Neuronal stem cell (in vitro differentiated cells): ENCODE measurements around the gene FZD1.
"Not testable (repeated sequence)": the region's sequence is repeated elsewhere in the genome, so short reads cannot be mapped to it uniquely, and the experiment has no call there.

Experiments
- DNase-seq: peaks from one replicate; pipeline ENCODE4 v3.0.0-alpha.2; 2013; ENCODE audit warnings: low spot score
- H2AFZ ChIP-seq: one replicate; pipeline ENCODE4 v1.6.1; 2013; ENCODE audit warnings: mild to moderate bottlenecking, low read length, inconsistent platforms
- H2AK5ac ChIP-seq: 2 replicates; pipeline ENCODE4 v1.6.1; 2013; ENCODE audit warnings: low read depth, mild to moderate bottlenecking, inconsistent platforms, low read length, moderate library complexity, mixed read lengths
- H2BK120ac ChIP-seq: 2 replicates; pipeline ENCODE4 v1.6.1; 2013; ENCODE audit warnings: low read depth, mild to moderate bottlenecking, inconsistent platforms, low read length, moderate library complexity, mixed read lengths
- H2BK12ac ChIP-seq: one replicate; pipeline ENCODE4 v1.6.1; 2013; ENCODE audit warnings: low read length, inconsistent platforms
- H2BK15ac ChIP-seq: 2 replicates; pipeline ENCODE4 v1.6.1; 2013; ENCODE audit warnings: mild to moderate bottlenecking, low read length, inconsistent platforms, mixed read lengths
- H2BK5ac ChIP-seq: one replicate; pipeline ENCODE4 v1.6.1; 2013; ENCODE audit warnings: inconsistent platforms, mild to moderate bottlenecking, low read length, moderate library complexity
- H3K14ac ChIP-seq: one replicate; pipeline ENCODE4 v1.6.1; 2013; ENCODE audit warnings: low read length, inconsistent platforms
- H3K18ac ChIP-seq: 2 replicates; pipeline ENCODE4 v1.6.1; 2013; ENCODE audit warnings: low read length, inconsistent platforms
- H3K23ac ChIP-seq: 2 replicates; pipeline ENCODE4 v1.6.1; 2013; ENCODE audit warnings: low read depth, mild to moderate bottlenecking, mixed read lengths, low read length, inconsistent platforms; ENCODE audit not compliant: poor library complexity
- H3K27ac ChIP-seq: replicated peaks from 3 replicates; pipeline ENCODE4 v1.5.1; 2013; ENCODE audit warnings: low read length, inconsistent platforms
- H3K27me3 ChIP-seq, 3 experiments: 2 replicates each; pipeline ENCODE4 v1.6.1; 2013; ENCODE audit warnings: low read length in 3 of 3, mild to moderate bottlenecking in 2 of 3, inconsistent platforms in 1 of 3, low read depth in 1 of 3, mixed read lengths in 1 of 3, moderate library complexity in 1 of 3; ENCODE audit not compliant: control insufficient read depth in 3 of 3, insufficient read depth in 3 of 3
- H3K36me3 ChIP-seq, 2 donors: replicated peaks in 1 of 2; 2 replicates each; pipeline ENCODE4 v1.6.1; 2013; ENCODE audit warnings: low read length in 2 of 2; ENCODE audit not compliant: control insufficient read depth in 2 of 2, insufficient read depth in 2 of 2
- H3K4ac ChIP-seq: 2 replicates; pipeline ENCODE4 v1.6.1; 2013; ENCODE audit warnings: inconsistent platforms, mild to moderate bottlenecking, low read length, moderate library complexity
- H3K4me1 ChIP-seq, 2 donors: 1 replicate in 1 of 2; 2 replicates in 1 of 2; pipeline ENCODE4 v1.6.1; 2013; ENCODE audit warnings: low read length in 2 of 2, low read depth in 1 of 2; ENCODE audit not compliant: control insufficient read depth in 2 of 2, insufficient read depth in 1 of 2
- H3K4me2 ChIP-seq: one replicate; pipeline ENCODE4 v1.6.1; 2013; ENCODE audit warnings: mild to moderate bottlenecking, low read length, inconsistent platforms; ENCODE audit not compliant: insufficient read depth, poor library complexity, severe bottlenecking
- H3K4me3 ChIP-seq, 2 donors: 2 replicates each; pipeline ENCODE4 v1.5.1; 2013; ENCODE audit warnings: low read length in 2 of 2, mild to moderate bottlenecking in 2 of 2, inconsistent platforms in 1 of 2, moderate library complexity in 1 of 2
- H3K79me1 ChIP-seq: one replicate; pipeline ENCODE4 v1.6.1; 2013; ENCODE audit warnings: low read depth, mild to moderate bottlenecking, inconsistent platforms, low read length, moderate library complexity
- H3K9ac ChIP-seq: one replicate; pipeline ENCODE4 v1.6.1; 2013; ENCODE audit warnings: mild to moderate bottlenecking, low read depth, low read length, inconsistent platforms; ENCODE audit not compliant: poor library complexity
- H3K9me3 ChIP-seq, 2 donors: replicated peaks in 1 of 2; 2 replicates each; pipeline versions ENCODE3 to v1.6.1; 2013; ENCODE audit warnings: low read length in 2 of 2, mild to moderate bottlenecking in 2 of 2, inconsistent platforms in 1 of 2, low read depth in 1 of 2, mixed read lengths in 1 of 2, moderate library complexity in 1 of 2; ENCODE audit not compliant: control insufficient read depth in 2 of 2, insufficient read depth in 1 of 2
- H4K8ac ChIP-seq: one replicate; pipeline ENCODE4 v1.6.1; 2013; ENCODE audit warnings: low read depth, mild to moderate bottlenecking, inconsistent platforms, low read length, moderate library complexity
- H4K91ac ChIP-seq: one replicate; pipeline ENCODE4 v1.6.1; 2013; ENCODE audit warnings: low read length, low read depth, mild to moderate bottlenecking, inconsistent platforms; ENCODE audit not compliant: poor library complexity
- WGBS, 2 donors: extraction: QIAGEN DNeasy Blood & Tissue Kit; methylation state at CpG; one replicate each; pipeline ENCODE4 v1.1.7; 2013; ENCODE audit warnings: missing lambda C conversion rate in 2 of 2, mixed read lengths in 1 of 2; ENCODE audit not compliant: insufficient read length in 2 of 2, insufficient replicate concordance in 1 of 2; ENCODE audit errors: extremely low coverage in 2 of 2; 5-methylcytosine and 5-hydroxymethylcytosine counted together

Gene FZD1

GRCh38 chr7:91307467-91307866 is 43.2 kb downstream of the FZD1 start:
- H2BK5ac ChIP-seq, result no peak overlapping the region
- no peak for DNase-seq
- no peak overlapping the region for H3K4me2 ChIP-seq
- H4K91ac ChIP-seq, result no peak overlapping the region
- no peak overlapping the region for H3K18ac ChIP-seq
- no peak overlapping the region for H2AFZ ChIP-seq
- H3K79me1 ChIP-seq, result no peaks in the 10 kb centered on the region
- no peak overlapping the region for H2BK15ac ChIP-seq
- H3K9me3 ChIP-seq, result no peaks in the 10 kb centered on the region
- no peak overlapping the region for H3K4me3 ChIP-seq
- no peak overlapping the region for H3K4ac ChIP-seq
- H3K14ac ChIP-seq, result no peak overlapping the region
- H2AK5ac ChIP-seq, result no peak overlapping the region
- H2BK120ac ChIP-seq, result no peak overlapping the region
- H4K8ac ChIP-seq, result no peak overlapping the region
- H3K9ac ChIP-seq, result no peak overlapping the region
- H3K23ac ChIP-seq, result no peak overlapping the region
- no peak overlapping the region for H3K27ac ChIP-seq
- peaks cover 0 to 1% of the 10 kb centered on the region in 2 donors for H3K4me1 ChIP-seq
- H3K27me3 ChIP-seq, result no peaks in the 10 kb centered on the region
- no peaks in the 10 kb centered on the region for H3K36me3 ChIP-seq
- no peak overlapping the region for H2BK12ac ChIP-seq
- WGBS, 2 donors, result no CpG with 5 or more reads among the region's 3 CpGs

- WGBS, 2 donors, result no CpG with 5 or more reads among the region's 3 CpGs
- H3K4ac ChIP-seq, H2BK120ac ChIP-seq, H3K18ac ChIP-seq, H3K27ac ChIP-seq, H3K9ac ChIP-seq, H2BK12ac ChIP-seq, H4K8ac ChIP-seq, H2AK5ac ChIP-seq, H3K23ac ChIP-seq, H3K27me3 ChIP-seq, H3K9me3 ChIP-seq, DNase-seq, H3K4me2 ChIP-seq, H3K4me3 ChIP-seq, H3K4me1 ChIP-seq, H2BK5ac ChIP-seq, H3K36me3 ChIP-seq, H3K79me1 ChIP-seq, H3K14ac ChIP-seq, H2AFZ ChIP-seq, H4K91ac ChIP-seq, H2BK15ac ChIP-seq: not testable (repeated sequence)
Measured at GRCh38 chr7:91308191-91308590, 44.0 kb downstream of the FZD1 start.

GRCh38 chr7:91310830-91311460 is 46.7 kb downstream of the FZD1 start:
- no peak overlapping the region for H2AK5ac ChIP-seq
- no peak overlapping the region for H2BK15ac ChIP-seq
- no peaks in the 10 kb centered on the region for H3K79me1 ChIP-seq
- H3K36me3 ChIP-seq, result no peaks in the 10 kb centered on the region
- no peaks in the 10 kb centered on the region for H3K9me3 ChIP-seq
- H3K4me1 ChIP-seq, result peaks cover 0 to 1% of the 10 kb centered on the region in 2 donors
- no peak overlapping the region for H3K9ac ChIP-seq
- no peak overlapping the region for H2BK12ac ChIP-seq
- no peaks in the 10 kb centered on the region for H3K27me3 ChIP-seq
- no peak overlapping the region for H2BK120ac ChIP-seq
- WGBS, 2 donors, result no CpG with 5 or more reads among the region's 7 CpGs
- no peak overlapping the region for H3K27ac ChIP-seq
- DNase-seq, result no peak
- no peak overlapping the region for H4K91ac ChIP-seq
- peak overlapping the region; percentile 15 for H2AFZ ChIP-seq
- H3K23ac ChIP-seq, result no peak overlapping the region
- H2BK5ac ChIP-seq, result no peak overlapping the region
- H3K18ac ChIP-seq, result no peak overlapping the region
- H3K4ac ChIP-seq, result no peak overlapping the region
- no peak overlapping the region for H4K8ac ChIP-seq
- no peak overlapping the region for H3K14ac ChIP-seq
- H3K4me2 ChIP-seq, result no peak overlapping the region
- H3K4me3 ChIP-seq, result no peak overlapping the region

- no peak overlapping the region for H2BK15ac ChIP-seq
- peak overlapping the region; percentile 40 for H2AFZ ChIP-seq
- H3K9ac ChIP-seq, result no peak overlapping the region
- no peak overlapping the region for H3K14ac ChIP-seq
- H2BK5ac ChIP-seq, result no peak overlapping the region
- no peak overlapping the region for H4K8ac ChIP-seq
- no peak overlapping the region for H3K18ac ChIP-seq
- no peaks in the 10 kb centered on the region for H3K36me3 ChIP-seq
- no peak overlapping the region for H2BK12ac ChIP-seq
- H4K91ac ChIP-seq, result no peak overlapping the region
- no peak overlapping the region for H3K4me3 ChIP-seq
- no peaks in the 10 kb centered on the region for H3K79me1 ChIP-seq
- no CpG with 5 or more reads among the region's 1 CpG for WGBS, 2 donors
- no peak overlapping the region for H2AK5ac ChIP-seq
- DNase-seq, result no peak
- no peak overlapping the region for H3K27ac ChIP-seq
- H3K4me1 ChIP-seq, result peaks cover 0 to 1% of the 10 kb centered on the region in 2 donors
- H3K9me3 ChIP-seq, result no peaks in the 10 kb centered on the region
- no peak overlapping the region for H3K23ac ChIP-seq
- no peak overlapping the region for H2BK120ac ChIP-seq
- no peak overlapping the region for H3K4me2 ChIP-seq
- no peak overlapping the region for H3K4ac ChIP-seq
- no peaks in the 10 kb centered on the region for H3K27me3 ChIP-seq
Measured at GRCh38 chr7:91311839-91312238, 47.6 kb downstream of the FZD1 start.
